Right atrium auricular region (tissue), 2 donors: ENCODE data around the gene ABHD17C. TPM values are rescaled to one million over a fixed set of nuclear protein-coding genes. Genes with fewer than 3 reads are reported as not detected.
"Not testable (repeated sequence)": the region's sequence is repeated elsewhere in the genome, so short reads cannot be mapped to it uniquely, and the experiment has no call there.

Source experiments
- DNase-seq: peaks from one replicate; pipeline ENCODE4 v3.0.0-alpha.2; 2019; ENCODE audit warnings: low spot score
- H3K27ac ChIP-seq, 2 donors: fragments of 200-600 bp; sonication (generic); 1 replicate in 1 of 2; 2 replicates in 1 of 2; pipeline ENCODE4 v1.5.1; 2016 to 2019
- H3K27me3 ChIP-seq, 2 donors: fragments of 200-600 bp; sonication (generic); one replicate each; pipeline versions ENCODE4 v1.5.1 to v1.6.0; 2017 to 2019
- H3K36me3 ChIP-seq: fragments of 200-600 bp; sonication (generic); one replicate; pipeline ENCODE4 v1.5.1; 2016
- H3K4me1 ChIP-seq, 2 donors: fragments of 200-600 bp; sonication (generic); one replicate each; pipeline versions ENCODE4 v1.5.1 to v1.6.0; 2017 to 2019
- H3K4me3 ChIP-seq, 2 donors: fragments of 200-600 bp; sonication (generic); 1 replicate in 1 of 2; 2 replicates in 1 of 2; pipeline ENCODE4 v1.5.1; 2017 to 2019; ENCODE audit warnings: mild to moderate bottlenecking in 1 of 2, moderate library complexity in 1 of 2
- H3K9me3 ChIP-seq, 2 donors: fragments of 200-600 bp; sonication (generic); one replicate each; pipeline ENCODE4 v1.5.1; 2019
- total RNA-seq, 2 donors: library from RNA; depleted of rRNA; stranded (reverse); fragments of >200 nt; gene quantifications; one replicate each; pipeline ENCODE4 v1.1.0, GENCODE V29; 2016
- TF ChIP-seq, protein P1 (sequence below), 2 donors: fragments of 200-600 bp; sonication (generic); IDR thresholded peaks; one replicate each; pipeline ENCODE4 v1.5.1; 2019; ENCODE audit warnings: antibody characterized with exemption in 2 of 2

ABHD17C gene
- total RNA-seq, 2 donors from 2014 or later, result 1.0 to 1.7 TPM

DNA sequence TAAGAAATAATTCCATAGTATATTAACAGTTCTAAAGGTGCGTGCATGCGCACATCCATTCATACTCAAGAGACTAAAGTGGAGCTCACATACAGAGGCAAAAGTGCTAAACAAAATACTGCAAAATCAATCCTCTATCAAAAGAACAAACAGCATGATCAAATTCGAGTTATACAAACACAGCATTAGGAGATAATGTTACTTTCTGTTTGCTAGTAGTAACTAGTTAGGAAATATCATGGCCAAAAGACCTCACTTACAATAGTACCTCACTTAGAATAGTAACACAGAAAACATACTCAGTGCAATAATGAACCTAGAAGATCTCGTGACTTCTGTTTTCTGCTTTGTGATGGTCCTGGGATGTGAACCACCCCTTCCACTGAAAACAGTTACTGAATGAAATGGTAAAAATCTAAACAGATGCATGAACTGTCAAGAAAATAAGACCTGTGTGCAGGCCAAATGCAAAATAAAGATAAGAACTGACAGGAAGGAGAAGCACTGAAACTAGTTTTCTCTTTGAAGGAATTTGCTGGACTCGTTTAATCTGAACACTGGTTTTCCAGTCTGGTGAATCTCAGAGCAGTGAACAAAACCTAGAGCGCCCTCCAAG is 63.1 kb downstream of the ABHD17C start:
- Histone ChIP-seq H3K27me3 (no peaks in the 10 kb centered on the region), H3K36me3 (no peaks in the 10 kb centered on the region), H3K27ac (no peak overlapping the region), H3K9me3 (no peaks in the 10 kb centered on the region), H3K4me1 (no peaks in the 10 kb centered on the region), H3K4me3 (no peak overlapping the region)
- TF ChIP-seq, protein P1, sequence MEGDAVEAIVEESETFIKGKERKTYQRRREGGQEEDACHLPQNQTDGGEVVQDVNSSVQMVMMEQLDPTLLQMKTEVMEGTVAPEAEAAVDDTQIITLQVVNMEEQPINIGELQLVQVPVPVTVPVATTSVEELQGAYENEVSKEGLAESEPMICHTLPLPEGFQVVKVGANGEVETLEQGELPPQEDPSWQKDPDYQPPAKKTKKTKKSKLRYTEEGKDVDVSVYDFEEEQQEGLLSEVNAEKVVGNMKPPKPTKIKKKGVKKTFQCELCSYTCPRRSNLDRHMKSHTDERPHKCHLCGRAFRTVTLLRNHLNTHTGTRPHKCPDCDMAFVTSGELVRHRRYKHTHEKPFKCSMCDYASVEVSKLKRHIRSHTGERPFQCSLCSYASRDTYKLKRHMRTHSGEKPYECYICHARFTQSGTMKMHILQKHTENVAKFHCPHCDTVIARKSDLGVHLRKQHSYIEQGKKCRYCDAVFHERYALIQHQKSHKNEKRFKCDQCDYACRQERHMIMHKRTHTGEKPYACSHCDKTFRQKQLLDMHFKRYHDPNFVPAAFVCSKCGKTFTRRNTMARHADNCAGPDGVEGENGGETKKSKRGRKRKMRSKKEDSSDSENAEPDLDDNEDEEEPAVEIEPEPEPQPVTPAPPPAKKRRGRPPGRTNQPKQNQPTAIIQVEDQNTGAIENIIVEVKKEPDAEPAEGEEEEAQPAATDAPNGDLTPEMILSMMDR (IDR thresholded peaks at IDR 0.05), result no peak
- no peak for DNase-seq

DNA sequence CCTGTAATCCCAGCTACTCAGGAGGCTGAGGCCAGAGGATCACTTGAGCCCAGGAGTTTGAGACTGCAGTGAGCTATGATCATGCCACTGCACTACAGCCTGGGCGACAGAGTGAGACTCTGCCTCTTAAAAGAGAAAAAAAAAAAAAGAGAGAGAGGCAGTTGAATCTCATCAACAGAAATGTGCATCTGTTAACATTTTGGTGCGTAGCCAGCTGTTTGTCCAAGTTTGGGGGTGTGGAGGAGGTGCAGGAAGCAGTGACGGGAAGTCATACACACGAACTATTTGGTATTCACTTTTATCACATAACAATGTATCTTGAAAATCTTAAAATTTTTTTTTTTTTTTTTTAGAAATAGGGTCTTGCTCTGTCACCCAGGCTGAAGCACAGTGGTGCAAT is 65.8 kb downstream of the ABHD17C start:
- H3K4me1 ChIP-seq, result no peaks in the 10 kb centered on the region
- no peak for DNase-seq
- H3K4me3 ChIP-seq, result no peak overlapping the region
- no peaks in the 10 kb centered on the region for H3K27me3 ChIP-seq
- TF ChIP-seq, protein P1 (IDR thresholded peaks at IDR 0.05), result no peak
- no peak overlapping the region for H3K27ac ChIP-seq
- no peaks in the 10 kb centered on the region for H3K9me3 ChIP-seq
- no peaks in the 10 kb centered on the region for H3K36me3 ChIP-seq

DNA sequence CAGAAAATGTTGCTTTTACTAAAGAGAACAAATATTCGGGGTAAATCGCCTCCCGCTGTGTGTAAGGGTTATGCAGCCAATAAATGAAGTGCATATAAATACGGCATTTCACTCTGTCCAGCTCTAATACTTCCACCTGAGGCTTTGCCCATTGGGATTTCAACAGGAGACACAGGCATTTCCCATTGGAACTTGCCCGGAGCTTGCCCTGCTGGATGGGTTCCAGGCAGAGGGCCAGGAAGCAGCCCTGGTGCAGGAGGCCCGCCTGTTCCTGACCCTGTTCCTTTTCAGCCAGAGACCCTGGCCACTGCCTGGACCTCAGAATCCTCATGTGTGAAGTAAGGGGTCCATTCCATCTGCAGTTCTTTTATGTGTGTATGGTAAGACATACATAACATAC is 66.6 kb downstream of the ABHD17C start:
- TF ChIP-seq, protein P1 (IDR thresholded peaks at IDR 0.05), result no peak
- DNase-seq, result no peak
- H3K36me3 ChIP-seq, result no peaks in the 10 kb centered on the region
- H3K27me3 ChIP-seq, result no peaks in the 10 kb centered on the region
- H3K4me3 ChIP-seq, result no peak overlapping the region
- H3K27ac ChIP-seq, result no peak overlapping the region
- H3K9me3 ChIP-seq, result no peaks in the 10 kb centered on the region
- H3K4me1 ChIP-seq, result no peaks in the 10 kb centered on the region

DNA sequence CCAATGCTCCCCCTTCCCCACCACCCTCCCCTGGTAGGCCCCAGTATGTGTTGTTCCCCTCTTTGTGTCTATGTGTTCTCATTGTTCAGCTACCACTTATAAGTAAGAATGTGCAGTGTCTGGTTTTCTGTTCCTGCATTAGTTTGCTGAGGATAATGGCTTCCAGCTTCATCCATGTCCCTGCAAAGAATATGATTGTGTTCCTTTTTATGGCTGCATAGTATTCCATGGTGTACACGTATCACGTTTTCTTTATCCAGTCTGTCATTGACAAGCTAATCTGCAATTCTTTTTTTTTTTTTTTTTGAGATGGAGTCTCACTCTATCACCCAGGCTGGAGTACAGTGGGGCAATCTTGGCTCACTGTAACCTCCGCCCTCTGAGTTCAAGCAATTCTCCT is 68.1 kb downstream of the ABHD17C start:
- H3K36me3 ChIP-seq, H3K4me1 ChIP-seq, H3K9me3 ChIP-seq, H3K27ac ChIP-seq, DNase-seq, H3K4me3 ChIP-seq, H3K27me3 ChIP-seq: not testable (repeated sequence)

DNA sequence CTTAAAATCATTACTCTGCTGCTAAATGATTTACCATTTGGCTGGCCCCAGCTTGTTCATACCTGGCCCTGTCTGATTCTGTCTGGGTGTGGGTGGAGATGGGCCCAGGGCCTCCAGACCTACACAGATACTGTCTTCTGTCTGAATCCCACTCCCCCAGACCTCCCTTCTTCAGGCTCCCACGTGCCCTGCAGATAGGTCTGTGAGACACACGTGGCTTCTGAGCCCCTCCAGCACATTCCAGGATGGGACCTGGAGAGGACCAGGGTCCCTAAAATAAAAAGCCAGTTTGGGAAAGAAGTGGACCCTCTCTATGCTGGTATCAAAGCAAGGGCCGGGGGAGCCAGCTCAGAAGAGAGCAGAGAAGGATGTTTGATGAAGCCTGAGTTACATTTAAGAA is 69.4 kb downstream of the ABHD17C start:
- no peaks in the 10 kb centered on the region for H3K27me3 ChIP-seq
- no peak overlapping the region for H3K4me3 ChIP-seq
- TF ChIP-seq, protein P1 (IDR thresholded peaks at IDR 0.05), result no peak
- no peak overlapping the region for H3K27ac ChIP-seq
- DNase-seq, result no peak
- H3K9me3 ChIP-seq, result no peaks in the 10 kb centered on the region
- H3K36me3 ChIP-seq, result no peaks in the 10 kb centered on the region
- no peaks in the 10 kb centered on the region for H3K4me1 ChIP-seq

DNA sequence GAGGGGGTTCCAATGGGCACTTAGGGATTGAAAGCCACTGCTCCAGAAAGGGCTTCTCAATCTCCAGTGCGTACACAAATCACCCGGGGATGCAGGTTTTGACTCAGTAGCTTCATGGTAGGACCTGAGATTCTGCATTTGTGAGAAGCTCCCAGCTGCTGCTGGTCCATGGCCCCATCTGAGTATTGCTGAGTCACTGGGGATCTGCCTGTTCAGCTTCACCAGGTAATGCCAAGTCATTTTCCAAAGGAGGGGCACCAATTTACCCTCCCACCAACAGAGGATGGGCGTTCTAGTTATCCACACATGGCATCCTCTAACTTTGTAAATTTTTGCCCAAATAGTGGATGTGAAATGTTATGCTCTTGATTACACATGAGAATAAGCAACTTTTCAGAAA is 71.2 kb downstream of the ABHD17C start:
- DNase-seq, result no peak
- H3K4me3 ChIP-seq, result no peak overlapping the region
- TF ChIP-seq, protein P1 (IDR thresholded peaks at IDR 0.05), result no peak

More for the DNA sequence above, 71.2 kb downstream of the ABHD17C start:
- Histone ChIP-seq H3K9me3 (no peaks in the 10 kb centered on the region), H3K4me1 (no peaks in the 10 kb centered on the region), H3K27me3 (no peaks in the 10 kb centered on the region), H3K36me3 (no peaks in the 10 kb centered on the region), H3K27ac (no peak overlapping the region)
